Mesothelial cell of epicardium (in vitro differentiated cells): Measurements from ENCODE around the gene C1QC. TPM values are rescaled to one million over a fixed set of nuclear protein-coding genes. Genes with fewer than 3 reads are reported as not detected.

Experiments used
- DNase-seq, 2 experiments: peaks; one replicate each; pipeline ENCODE4 v3.0.0; 2021; ENCODE audit warnings: low spot score in 2 of 2; ENCODE audit not compliant: unreplicated experiment in 2 of 2
- H3K27ac Mint-ChIP-seq: 2 replicates; pipeline ENCODE4 v1.8.0; 2021; ENCODE audit warnings: mixed read lengths
- H3K27me3 Mint-ChIP-seq: 2 replicates; pipeline ENCODE4 v1.8.0; 2021; ENCODE audit warnings: low read depth, mixed read lengths
- H3K36me3 Mint-ChIP-seq: 2 replicates; pipeline ENCODE4 v1.8.0; 2021; ENCODE audit warnings: mixed read lengths
- H3K4me1 Mint-ChIP-seq: 2 replicates; pipeline ENCODE4 v1.8.0; 2021; ENCODE audit warnings: mixed read lengths
- H3K4me3 Mint-ChIP-seq: 2 replicates; pipeline ENCODE4 v1.8.0; 2021; ENCODE audit warnings: mild to moderate bottlenecking, moderate library complexity, mixed read lengths
- H3K9me3 Mint-ChIP-seq: 2 replicates; pipeline ENCODE4 v1.8.0; 2021; ENCODE audit warnings: mixed read lengths
- total RNA-seq: library from RNA; stranded (reverse); gene quantifications from 3 replicates; pipeline ENCODE4 v1.2.1, GENCODE V29; 2021
- TF ChIP-seq, protein P1 (sequence below): fragments of 200-600 bp; sonication (generic); IDR thresholded peaks from one replicate; pipeline ENCODE4 v1.5.0; 2021; ENCODE audit warnings: antibody characterized with exemption; ENCODE audit not compliant: unreplicated experiment

Gene C1QC
- total RNA-seq, 1 donor from 2014 or later = not detected

DNA sequence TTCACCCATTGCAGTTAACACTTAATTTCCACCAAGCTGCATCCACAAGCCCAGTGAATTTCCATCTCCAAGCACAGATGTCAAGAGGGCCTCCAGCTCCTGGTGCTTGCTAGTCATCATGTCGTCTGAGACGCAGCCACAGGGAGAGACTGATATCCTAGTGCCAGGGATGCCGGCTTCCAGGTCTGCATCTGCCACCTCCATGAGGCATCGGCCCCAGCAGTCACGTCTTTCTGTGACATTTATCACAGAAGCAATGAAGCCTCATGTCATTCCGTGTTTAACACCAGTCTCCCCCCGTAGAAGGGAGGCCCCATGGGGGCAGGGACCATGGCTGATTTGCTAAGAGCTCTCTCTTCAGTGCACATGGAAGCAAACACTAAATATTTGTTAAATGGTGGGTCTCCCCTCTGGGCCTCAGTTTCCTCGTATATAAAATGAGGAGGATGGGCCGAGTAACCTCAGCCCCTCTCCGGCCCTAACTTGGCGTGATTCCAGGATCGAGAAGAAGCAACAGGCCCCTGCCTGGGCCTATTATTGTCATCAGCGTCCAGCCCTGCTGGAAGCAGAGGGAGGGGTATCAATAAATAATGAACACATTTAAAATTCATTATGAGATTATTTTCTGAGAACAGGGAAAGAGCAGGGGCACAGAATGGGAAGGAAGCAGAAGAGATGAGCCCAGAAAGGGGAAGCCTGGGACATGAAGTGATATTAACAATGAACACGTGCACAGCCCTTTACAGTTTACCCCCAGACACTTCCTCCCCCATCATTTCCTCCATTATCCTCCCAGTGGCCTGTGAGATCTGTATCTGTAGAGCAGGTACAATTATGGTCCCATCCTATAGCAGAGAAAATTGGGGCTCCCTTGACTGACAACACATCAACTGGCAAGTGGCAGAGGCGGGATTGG, 8.8 kb downstream of the C1QC start:
- H3K9me3 Mint-ChIP-seq = no peaks in the 10 kb centered on the region
- no peaks in the 10 kb centered on the region for H3K36me3 Mint-ChIP-seq
- TF ChIP-seq, protein P1, sequence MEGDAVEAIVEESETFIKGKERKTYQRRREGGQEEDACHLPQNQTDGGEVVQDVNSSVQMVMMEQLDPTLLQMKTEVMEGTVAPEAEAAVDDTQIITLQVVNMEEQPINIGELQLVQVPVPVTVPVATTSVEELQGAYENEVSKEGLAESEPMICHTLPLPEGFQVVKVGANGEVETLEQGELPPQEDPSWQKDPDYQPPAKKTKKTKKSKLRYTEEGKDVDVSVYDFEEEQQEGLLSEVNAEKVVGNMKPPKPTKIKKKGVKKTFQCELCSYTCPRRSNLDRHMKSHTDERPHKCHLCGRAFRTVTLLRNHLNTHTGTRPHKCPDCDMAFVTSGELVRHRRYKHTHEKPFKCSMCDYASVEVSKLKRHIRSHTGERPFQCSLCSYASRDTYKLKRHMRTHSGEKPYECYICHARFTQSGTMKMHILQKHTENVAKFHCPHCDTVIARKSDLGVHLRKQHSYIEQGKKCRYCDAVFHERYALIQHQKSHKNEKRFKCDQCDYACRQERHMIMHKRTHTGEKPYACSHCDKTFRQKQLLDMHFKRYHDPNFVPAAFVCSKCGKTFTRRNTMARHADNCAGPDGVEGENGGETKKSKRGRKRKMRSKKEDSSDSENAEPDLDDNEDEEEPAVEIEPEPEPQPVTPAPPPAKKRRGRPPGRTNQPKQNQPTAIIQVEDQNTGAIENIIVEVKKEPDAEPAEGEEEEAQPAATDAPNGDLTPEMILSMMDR = no peak
- H3K4me1 Mint-ChIP-seq = peaks cover 3% of the 10 kb centered on the region
- H3K27ac Mint-ChIP-seq = no peak overlapping the region
- no peak overlapping the region for H3K4me3 Mint-ChIP-seq
- DNase-seq = no peak
- peaks cover 25% of the 10 kb centered on the region for H3K27me3 Mint-ChIP-seq

DNA sequence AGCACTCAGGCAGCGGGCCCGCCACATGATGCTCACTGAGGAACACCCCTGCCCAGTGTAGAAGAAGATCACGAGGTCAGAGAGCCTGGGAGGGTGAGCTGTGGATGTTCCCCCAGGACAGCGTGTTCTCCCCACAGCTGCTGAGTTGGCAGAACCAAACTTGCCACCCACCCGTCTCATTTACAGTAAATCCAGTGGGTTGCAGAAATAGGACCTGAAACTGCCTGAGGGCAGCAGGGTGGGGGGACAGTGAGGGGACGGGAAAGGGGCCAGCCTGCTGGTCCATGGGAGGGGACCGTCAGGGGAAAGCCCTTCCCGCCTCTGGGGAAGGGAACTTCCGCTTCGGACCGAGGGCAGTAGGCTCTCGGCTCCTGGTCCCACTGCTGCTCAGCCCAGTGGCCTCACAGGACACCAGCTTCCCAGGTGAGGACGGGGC, 9.5 kb downstream of the C1QC start, which contains the start of gene C1QB:
Gene C1QB, plus strand, starts transcription at position 356 of the 436 bp plus-strand sequence. CDS start 6,227 bp downstream, outside the sequence.
- H3K36me3 Mint-ChIP-seq = no peaks in the 10 kb centered on the region
- H3K9me3 Mint-ChIP-seq = no peaks in the 10 kb centered on the region
- TF ChIP-seq, protein P1 = no peak
- DNase-seq = no peak
- H3K27ac Mint-ChIP-seq = no peak within 1 kb of the TSS
- H3K4me3 Mint-ChIP-seq = no peak within 1 kb of the TSS
- peaks cover 30% of the 10 kb centered on the region for H3K27me3 Mint-ChIP-seq
- H3K4me1 Mint-ChIP-seq = peaks cover 3% of the 10 kb centered on the region

DNA sequence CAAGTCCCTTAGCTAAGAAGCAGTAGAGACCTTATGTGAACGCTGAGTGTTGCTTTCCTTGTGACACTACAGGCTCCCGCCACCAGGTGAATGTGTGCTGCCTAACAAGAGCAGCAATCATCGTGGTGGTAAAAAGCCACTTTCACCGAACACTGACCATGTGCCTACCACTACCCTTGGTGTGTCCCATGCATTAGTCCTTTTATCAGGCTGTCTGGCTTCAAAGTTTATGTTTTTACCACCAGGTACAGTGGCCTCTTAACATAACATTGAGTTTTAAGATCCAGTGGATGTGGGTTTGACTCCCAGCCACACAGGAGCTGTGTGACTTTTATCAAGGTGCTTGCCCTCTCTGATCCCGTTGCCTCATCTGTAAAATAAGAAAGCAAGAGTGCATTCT, 11.3 kb downstream of the C1QC start:
- Mint-ChIP-seq H3K36me3 (no peaks in the 10 kb centered on the region), H3K4me3 (no peak overlapping the region), H3K27me3 (peaks cover 40% of the 10 kb centered on the region), H3K9me3 (no peaks in the 10 kb centered on the region), H3K27ac (no peak overlapping the region), H3K4me1 (peaks cover 3% of the 10 kb centered on the region)
- no peak for DNase-seq
- TF ChIP-seq, protein P1 = peak; percentile 47

DNA sequence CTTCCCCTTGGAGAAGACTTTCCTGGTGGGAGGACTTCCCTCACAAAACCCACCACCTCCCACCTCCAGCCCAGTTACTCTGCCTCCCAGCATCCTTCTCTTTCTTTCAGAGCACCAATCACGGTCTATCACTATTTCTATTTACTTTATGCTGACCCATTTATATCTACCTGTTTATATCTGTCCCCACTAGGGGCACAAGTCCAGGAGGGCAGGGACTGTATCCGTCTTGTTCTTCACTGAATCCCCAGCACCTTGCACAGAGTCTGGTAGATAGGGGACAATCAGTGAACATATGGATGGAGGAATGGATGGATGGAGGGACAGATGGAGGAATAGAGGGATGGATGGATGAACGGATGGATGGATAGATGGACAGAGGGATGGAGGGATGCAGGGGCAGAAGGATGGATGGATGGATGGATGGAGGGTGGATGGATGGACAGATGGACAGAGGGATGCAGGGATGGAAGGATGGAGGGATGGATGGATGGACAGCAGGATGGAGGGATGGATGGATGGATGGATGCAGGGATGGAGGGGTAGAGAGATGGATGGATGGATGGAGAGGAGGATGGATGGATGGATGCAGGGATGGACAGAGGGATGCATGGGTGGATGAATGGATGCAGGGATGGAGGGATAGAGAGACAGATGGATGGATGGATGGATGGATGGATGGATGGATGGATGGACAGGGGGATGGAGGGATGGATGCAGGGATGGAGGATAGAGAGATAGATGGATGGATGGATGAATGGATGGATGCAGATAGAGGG, 15.1 kb downstream of the C1QC start:
- Mint-ChIP-seq H3K9me3 (no peaks in the 10 kb centered on the region), H3K4me3 (no peak overlapping the region), H3K4me1 (no peaks in the 10 kb centered on the region), H3K27me3 (peaks cover 39% of the 10 kb centered on the region), H3K36me3 (no peaks in the 10 kb centered on the region), H3K27ac (no peak overlapping the region)
- TF ChIP-seq, protein P1 = no peak
- DNase-seq = no peak

DNA sequence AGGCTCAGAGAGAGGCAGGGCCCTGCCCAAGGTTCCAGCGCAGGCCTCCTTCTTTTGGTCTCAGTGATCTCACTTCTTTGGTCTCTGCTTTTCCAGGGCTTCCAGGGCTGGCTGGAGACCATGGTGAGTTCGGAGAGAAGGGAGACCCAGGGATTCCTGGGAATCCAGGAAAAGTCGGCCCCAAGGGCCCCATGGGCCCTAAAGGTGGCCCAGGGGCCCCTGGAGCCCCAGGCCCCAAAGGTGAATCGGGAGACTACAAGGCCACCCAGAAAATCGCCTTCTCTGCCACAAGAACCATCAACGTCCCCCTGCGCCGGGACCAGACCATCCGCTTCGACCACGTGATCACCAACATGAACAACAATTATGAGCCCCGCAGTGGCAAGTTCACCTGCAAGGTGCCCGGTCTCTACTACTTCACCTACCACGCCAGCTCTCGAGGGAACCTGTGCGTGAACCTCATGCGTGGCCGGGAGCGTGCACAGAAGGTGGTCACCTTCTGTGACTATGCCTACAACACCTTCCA, 17.3 kb downstream of the C1QC start:
- DNase-seq = no peak
- Mint-ChIP-seq H3K9me3 (no peaks in the 10 kb centered on the region), H3K4me1 (no peaks in the 10 kb centered on the region), H3K36me3 (no peaks in the 10 kb centered on the region), H3K27ac (no peak overlapping the region), H3K27me3 (peaks cover 34% of the 10 kb centered on the region), H3K4me3 (no peak overlapping the region)
- TF ChIP-seq, protein P1 = no peak
